HG03097 (cell line): ENCODE results near the gene JUP.
"Not testable (repeated sequence)": the region's sequence is repeated elsewhere in the genome, so short reads cannot be mapped to it uniquely, and the experiment has no call there.

ENCODE experiments used
- ATAC-seq: cut with Tn5 transposase; IDR thresholded peaks from one replicate; pipeline ENCODE4 v1.9.1; 2021; ENCODE audit not compliant: unreplicated experiment, low FRiP score

JUP gene

GRCh38 chr17:41782142-41782541 is 4.4 kb downstream of the JUP start:
- no peak for ATAC-seq

- no peak for ATAC-seq
Measured at GRCh38 chr17:41781404-41782110, 5.0 kb downstream of the JUP start.

GRCh38 chr17:41779954-41780353 is 6.6 kb downstream of the JUP start:
- no peak for ATAC-seq

- no peak for ATAC-seq
Measured at GRCh38 chr17:41777574-41778188, 8.8 kb downstream of the JUP start.

GRCh38 chr17:41777157-41777573 is 9.3 kb downstream of the JUP start:
- no peak for ATAC-seq

- not testable (repeated sequence) for ATAC-seq
Measured at GRCh38 chr17:41776262-41776900, 10.1 kb downstream of the JUP start.

GRCh38 chr17:41775394-41776226 is 10.9 kb downstream of the JUP start:
- no peak for ATAC-seq

- no peak for ATAC-seq
Measured at GRCh38 chr17:41773731-41774193, 12.7 kb downstream of the JUP start.

- ATAC-seq = no peak
Measured at GRCh38 chr17:41773190-41773588, 13.3 kb downstream of the JUP start.

GRCh38 chr17:41772586-41773189 is 13.8 kb downstream of the JUP start:
- ATAC-seq = no peak

- ATAC-seq = no peak
Measured at GRCh38 chr17:41772218-41772585, 14.3 kb downstream of the JUP start.

- ATAC-seq = no peak
Measured at GRCh38 chr17:41771389-41772206, 14.9 kb downstream of the JUP start.

- no peak for ATAC-seq
Measured at GRCh38 chr17:41769985-41770384, 16.5 kb downstream of the JUP start.

- ATAC-seq = no peak
Measured at GRCh38 chr17:41769346-41769862, 17.1 kb downstream of the JUP start.

GRCh38 chr17:41768682-41769288 is 17.7 kb downstream of the JUP start:
- ATAC-seq = no peak

GRCh38 chr17:41767324-41768042 is 19.0 kb downstream of the JUP start:
- ATAC-seq = no peak

- no peak for ATAC-seq
Measured at GRCh38 chr17:41766135-41766534, 20.4 kb downstream of the JUP start.

- ATAC-seq = no peak
Measured at GRCh38 chr17:41763327-41763726, 23.2 kb downstream of the JUP start.
